Measurements from ENCODE around the gene ADAP1.
"Not testable (repeated sequence)": the region's sequence is repeated elsewhere in the genome, so short reads cannot be mapped to it uniquely, and the experiment has no call there.

The ADAP1 gene

DNA sequence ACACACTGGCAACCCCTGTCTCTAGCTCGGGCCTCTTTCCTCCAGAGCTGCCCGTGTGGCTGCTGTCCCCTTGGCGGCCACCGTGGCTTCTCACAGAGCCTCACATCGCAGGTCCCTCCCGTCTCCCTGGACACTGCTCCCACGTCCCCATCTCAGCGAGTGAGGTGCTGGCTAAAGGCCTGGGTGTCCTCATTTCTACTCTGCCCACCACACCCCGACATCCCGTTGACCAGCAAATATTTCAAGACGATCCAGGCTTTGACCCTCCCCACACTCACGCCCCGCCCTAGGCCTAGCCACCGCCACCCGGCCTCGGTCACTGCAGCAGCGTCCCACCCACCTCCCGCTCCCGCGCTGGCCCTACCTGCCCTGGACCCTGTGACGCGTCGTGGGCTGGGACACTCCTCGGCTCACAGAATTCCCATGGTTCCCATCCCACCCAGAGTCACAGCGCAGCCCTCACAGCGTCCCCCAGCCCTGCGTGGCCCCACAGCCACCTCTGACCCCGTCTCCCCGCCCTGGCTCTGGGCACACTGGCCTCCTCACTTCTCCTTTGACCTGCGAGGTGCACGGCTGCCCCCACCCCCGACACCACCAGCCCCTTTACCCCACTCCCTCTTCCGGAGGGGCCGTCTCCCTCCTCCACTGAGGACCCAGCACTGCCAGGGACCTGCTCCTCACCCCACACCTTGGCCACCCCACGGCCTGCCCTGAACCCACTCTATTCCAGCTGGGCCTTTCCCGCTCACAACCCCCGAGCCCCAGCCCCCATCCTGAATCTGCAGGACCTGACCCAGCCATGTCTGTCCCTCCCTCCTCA lies 6.9 kb downstream of the ADAP1 start:
- Histone ChIP-seq H3K4me1 (ENCODE audit: control insufficient read depth, insufficient read depth, low read length) (no peaks in the 10 kb centered on the region), H3K9ac (ENCODE audit: low read depth, low read length) (no peak overlapping the region), H3K4me3 (ENCODE audit: low read depth, low read length) (no peak overlapping the region)

DNA sequence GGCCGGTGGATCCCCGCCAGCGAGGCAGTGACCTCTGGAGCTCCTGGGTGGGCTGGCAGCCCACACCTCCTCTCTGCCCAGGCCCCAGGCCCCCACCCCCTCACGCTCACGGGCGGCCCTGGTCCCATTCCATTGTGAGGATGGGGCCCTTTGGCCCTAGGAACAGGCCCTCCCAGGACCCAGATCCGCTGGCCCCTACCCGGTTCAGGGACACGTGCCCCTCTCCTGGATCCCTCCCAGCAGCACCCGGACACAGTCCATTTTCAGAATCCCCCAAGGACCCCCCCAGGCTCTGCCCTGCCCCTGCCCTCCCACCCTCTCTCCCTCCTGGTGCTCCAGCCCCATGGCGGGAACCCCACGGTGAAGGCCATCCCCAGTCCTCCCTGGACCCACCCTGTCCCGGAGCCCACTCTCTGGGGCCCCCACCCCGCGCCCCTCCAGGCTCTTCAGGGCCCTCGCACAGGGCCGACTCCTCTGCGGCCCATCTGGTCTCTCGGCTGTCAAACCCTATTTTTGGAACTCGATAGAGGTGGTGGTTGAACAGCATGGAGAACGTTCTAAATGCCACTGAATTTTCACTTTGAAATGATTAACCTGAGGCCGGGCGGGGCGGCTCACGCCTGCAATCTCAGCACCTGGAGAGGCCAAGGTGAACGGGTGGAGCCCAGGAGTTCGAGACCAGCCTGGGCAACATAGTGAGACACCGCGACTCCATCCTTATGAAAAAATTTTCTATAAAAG lies 8.1 kb downstream of the ADAP1 start:
- Histone ChIP-seq H3K4me3 (ENCODE audit: low read depth, low read length) (no peak overlapping the region), H3K9ac (ENCODE audit: low read depth, low read length) (no peak overlapping the region), H3K27me3 (ENCODE audit: control insufficient read depth, insufficient read depth, low read length) (peaks cover 5% of the 10 kb centered on the region), H3K36me3 (ENCODE audit: control insufficient read depth, insufficient read depth, low read length) (no peaks in the 10 kb centered on the region), H3K9me3 (ENCODE audit: control insufficient read depth, insufficient read depth, low read length) (no peaks in the 10 kb centered on the region), H3K4me1 (ENCODE audit: control insufficient read depth, insufficient read depth, low read length) (no peaks in the 10 kb centered on the region)

More for the DNA sequence above, 6.9 kb downstream of the ADAP1 start:
- H3K9me3 ChIP-seq (ENCODE audit: control insufficient read depth, insufficient read depth, low read length), result no peaks in the 10 kb centered on the region
- no peaks in the 10 kb centered on the region for H3K36me3 ChIP-seq (ENCODE audit: control insufficient read depth, insufficient read depth, low read length)
- H3K27me3 ChIP-seq (ENCODE audit: control insufficient read depth, insufficient read depth, low read length), result no peaks in the 10 kb centered on the region

DNA sequence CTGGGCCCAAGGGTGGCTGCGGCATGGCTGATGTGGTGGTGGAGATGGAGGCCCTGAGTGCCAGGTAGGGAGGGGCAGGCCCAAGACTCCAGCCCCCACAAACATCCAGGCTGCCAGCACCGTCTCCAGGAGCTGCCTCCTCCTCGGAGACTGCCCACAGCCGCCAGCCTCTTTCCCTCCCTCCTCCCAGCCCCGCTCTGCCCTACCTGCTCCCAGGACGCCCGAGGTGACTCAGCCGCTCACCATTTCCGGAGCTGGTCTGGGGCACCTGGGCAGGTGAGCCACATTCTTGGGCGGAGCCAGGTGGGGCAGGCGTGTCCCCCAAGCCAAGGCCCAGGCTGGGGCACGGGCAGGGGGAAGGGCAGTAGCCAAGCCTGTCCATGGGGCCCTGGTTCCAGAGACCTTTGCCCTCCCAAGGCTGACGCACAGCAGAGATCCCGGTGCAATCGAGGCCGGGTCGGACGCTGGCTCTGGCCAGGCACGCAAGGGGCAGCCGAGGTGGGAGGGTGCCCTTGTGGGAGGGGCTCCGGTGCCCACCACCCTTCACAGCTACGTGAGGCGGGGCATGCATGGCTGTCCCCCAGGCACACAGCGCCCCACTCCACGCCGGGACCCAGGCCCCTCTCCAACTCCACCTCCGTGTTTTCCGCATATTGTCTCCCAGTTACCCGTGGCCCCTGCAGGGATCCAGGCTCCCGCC lies 8.8 kb downstream of the ADAP1 start:
- Histone ChIP-seq H3K27me3 (ENCODE audit: control insufficient read depth, insufficient read depth, low read length) (peaks cover 5% of the 10 kb centered on the region), H3K9me3 (ENCODE audit: control insufficient read depth, insufficient read depth, low read length) (no peaks in the 10 kb centered on the region), H3K9ac (ENCODE audit: low read depth, low read length) (peak overlapping the region; percentile 16), H3K36me3 (ENCODE audit: control insufficient read depth, insufficient read depth, low read length) (no peaks in the 10 kb centered on the region), H3K4me3 (ENCODE audit: low read depth, low read length) (no peak overlapping the region), H3K4me1 (ENCODE audit: control insufficient read depth, insufficient read depth, low read length) (no peaks in the 10 kb centered on the region)

DNA sequence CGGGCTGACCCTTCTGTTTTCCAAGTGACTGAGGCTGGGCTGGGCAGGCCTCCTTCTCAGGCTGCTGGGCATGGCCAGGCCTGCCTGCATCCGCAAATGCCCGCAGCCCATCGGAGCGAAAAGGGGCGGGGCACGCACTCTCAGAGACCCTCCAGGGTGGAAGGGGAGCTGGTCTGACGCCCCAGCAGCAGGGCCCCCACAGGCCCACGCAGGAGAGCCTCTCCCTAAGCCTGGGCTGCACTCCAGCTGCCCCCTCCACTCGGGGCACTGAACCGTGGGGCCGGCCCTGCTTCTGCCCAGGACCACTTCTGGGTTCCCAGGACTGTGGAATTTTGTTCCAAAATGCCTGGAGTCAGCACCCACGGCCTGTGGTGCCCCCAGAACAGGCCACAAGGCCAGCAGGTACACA lies 9.3 kb downstream of the ADAP1 start:
- Histone ChIP-seq H3K4me3 (ENCODE audit: low read depth, low read length) (no peak overlapping the region), H3K4me1 (ENCODE audit: control insufficient read depth, insufficient read depth, low read length) (no peaks in the 10 kb centered on the region), H3K36me3 (ENCODE audit: control insufficient read depth, insufficient read depth, low read length) (no peaks in the 10 kb centered on the region), H3K27me3 (ENCODE audit: control insufficient read depth, insufficient read depth, low read length) (peaks cover 5% of the 10 kb centered on the region), H3K9me3 (ENCODE audit: control insufficient read depth, insufficient read depth, low read length) (no peaks in the 10 kb centered on the region), H3K9ac (ENCODE audit: low read depth, low read length) (peak overlapping the region; percentile 16)

DNA sequence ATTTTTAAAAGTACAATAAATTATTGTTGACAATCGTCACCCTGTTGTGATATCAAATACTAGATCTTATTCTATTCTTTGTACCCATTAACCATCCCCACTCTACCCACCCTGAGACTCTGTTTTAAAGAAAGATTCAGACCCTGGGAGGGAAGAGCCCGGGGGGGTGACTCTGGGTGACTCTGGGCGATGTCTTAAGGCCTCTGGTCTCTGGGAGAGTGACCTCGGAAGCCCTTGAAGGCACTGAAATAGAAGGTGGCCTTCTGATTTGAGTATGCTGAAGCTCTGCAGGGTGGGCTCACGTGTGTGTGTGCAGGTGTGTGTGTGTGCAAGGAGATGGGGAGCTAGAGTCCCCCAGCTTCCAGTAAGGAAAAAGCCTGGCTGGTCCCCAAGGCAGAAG lies 9.7 kb downstream of the ADAP1 start:
- H3K4me1 ChIP-seq (ENCODE audit: control insufficient read depth, insufficient read depth, low read length), result no peaks in the 10 kb centered on the region
- H3K27me3 ChIP-seq (ENCODE audit: control insufficient read depth, insufficient read depth, low read length), result peaks cover 5% of the 10 kb centered on the region
- no peaks in the 10 kb centered on the region for H3K36me3 ChIP-seq (ENCODE audit: control insufficient read depth, insufficient read depth, low read length)
- no peak overlapping the region for H3K9ac ChIP-seq (ENCODE audit: low read depth, low read length)
- no peak overlapping the region for H3K4me3 ChIP-seq (ENCODE audit: low read depth, low read length)
- H3K9me3 ChIP-seq (ENCODE audit: control insufficient read depth, insufficient read depth, low read length), result no peaks in the 10 kb centered on the region

DNA sequence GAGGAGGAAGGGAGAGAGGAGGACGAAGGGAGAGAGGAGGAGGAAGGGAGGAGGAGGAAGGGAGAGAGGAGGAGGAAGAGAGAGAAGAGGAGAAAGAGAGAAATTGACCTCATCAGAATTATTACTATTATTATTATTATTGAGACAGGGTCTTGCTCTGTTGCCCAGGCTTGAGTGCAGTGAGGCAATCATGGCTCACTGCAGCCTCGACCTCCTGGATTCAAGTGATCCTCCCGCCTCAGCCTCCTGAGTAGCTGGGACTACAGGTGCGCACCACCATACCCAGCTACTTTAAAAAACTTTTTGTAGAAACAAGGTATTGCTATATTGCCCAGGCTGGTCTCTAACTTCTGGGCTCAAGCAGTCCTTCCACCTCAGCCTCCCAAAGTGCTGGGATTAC lies 10.7 kb downstream of the ADAP1 start:
- H3K9ac ChIP-seq (ENCODE audit: low read depth, low read length); H3K4me1 ChIP-seq (ENCODE audit: control insufficient read depth, insufficient read depth, low read length); H3K9me3 ChIP-seq (ENCODE audit: control insufficient read depth, insufficient read depth, low read length); H3K36me3 ChIP-seq (ENCODE audit: control insufficient read depth, insufficient read depth, low read length); H3K27me3 ChIP-seq (ENCODE audit: control insufficient read depth, insufficient read depth, low read length); H3K4me3 ChIP-seq (ENCODE audit: low read depth, low read length): not testable (repeated sequence)

DNA sequence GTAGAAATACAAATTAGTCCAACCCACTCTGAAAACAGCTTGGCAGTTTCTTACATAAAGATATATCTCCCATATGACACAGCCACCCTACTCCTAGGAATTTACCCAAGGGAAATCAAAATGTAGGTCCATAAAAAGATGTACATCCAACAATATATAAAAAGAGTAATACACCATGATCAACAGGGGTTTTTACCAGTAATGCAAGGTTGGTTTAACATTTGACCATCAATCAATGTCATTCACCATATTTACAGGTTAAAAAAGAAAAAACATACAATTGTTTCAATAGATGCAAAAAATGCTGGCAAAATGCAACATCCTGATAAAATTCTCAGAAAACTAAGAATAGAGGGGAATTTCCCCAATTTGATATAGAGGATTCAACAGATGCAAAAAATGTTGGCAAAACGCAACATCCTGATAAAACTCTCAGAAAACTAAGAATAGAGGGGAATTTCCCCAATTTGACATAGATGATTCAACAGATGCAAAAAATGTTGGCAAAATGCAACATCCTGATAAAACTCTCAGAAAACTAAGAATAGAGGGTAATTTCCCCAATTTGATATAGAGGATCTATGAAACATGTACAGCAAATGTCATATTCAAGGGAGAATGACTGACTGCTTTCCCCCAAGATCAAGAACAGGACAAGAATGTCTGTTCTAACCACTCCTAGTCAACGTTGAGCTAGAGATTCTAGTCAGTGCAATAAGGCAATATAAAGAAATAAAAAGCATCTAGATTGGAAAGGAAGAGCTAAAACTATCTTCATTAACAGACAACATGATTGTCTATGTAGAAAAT lies 13.7 kb downstream of the ADAP1 start:
- H3K36me3 ChIP-seq (ENCODE audit: control insufficient read depth, insufficient read depth, low read length), result no peaks in the 10 kb centered on the region
- H3K4me3 ChIP-seq (ENCODE audit: low read depth, low read length), result no peak overlapping the region
- peaks cover 5% of the 10 kb centered on the region for H3K27me3 ChIP-seq (ENCODE audit: control insufficient read depth, insufficient read depth, low read length)

DNA sequence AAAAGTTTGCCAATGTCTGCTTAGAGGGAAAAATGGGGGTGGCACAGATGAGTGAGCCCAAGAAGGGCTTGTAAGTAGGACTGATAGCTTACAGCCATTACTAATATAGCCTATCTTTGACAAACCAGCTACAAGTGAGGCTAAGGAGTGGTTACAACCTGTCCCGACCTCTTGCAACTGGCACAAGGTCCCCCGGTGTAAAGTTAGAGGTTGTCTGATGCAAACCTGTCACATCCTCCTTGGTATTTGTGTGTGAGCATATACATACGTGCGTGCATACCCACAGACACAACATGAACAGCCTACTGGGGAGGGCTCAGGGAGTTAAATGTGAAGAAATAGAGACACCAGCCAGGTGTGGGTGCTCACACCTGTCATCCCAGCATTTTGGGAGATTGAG lies 14.6 kb downstream of the ADAP1 start:
- H3K4me1 ChIP-seq (ENCODE audit: control insufficient read depth, insufficient read depth, low read length), result no peaks in the 10 kb centered on the region
- H3K27me3 ChIP-seq (ENCODE audit: control insufficient read depth, insufficient read depth, low read length), result peaks cover 5% of the 10 kb centered on the region
- no peaks in the 10 kb centered on the region for H3K9me3 ChIP-seq (ENCODE audit: control insufficient read depth, insufficient read depth, low read length)
- H3K9ac ChIP-seq (ENCODE audit: low read depth, low read length), result no peak overlapping the region
- no peak overlapping the region for H3K4me3 ChIP-seq (ENCODE audit: low read depth, low read length)
- H3K36me3 ChIP-seq (ENCODE audit: control insufficient read depth, insufficient read depth, low read length), result no peaks in the 10 kb centered on the region

More for the DNA sequence above, 13.7 kb downstream of the ADAP1 start:
- Histone ChIP-seq H3K9ac (ENCODE audit: low read depth, low read length) (no peak overlapping the region), H3K4me1 (ENCODE audit: control insufficient read depth, insufficient read depth, low read length) (no peaks in the 10 kb centered on the region), H3K9me3 (ENCODE audit: control insufficient read depth, insufficient read depth, low read length) (no peaks in the 10 kb centered on the region)

DNA sequence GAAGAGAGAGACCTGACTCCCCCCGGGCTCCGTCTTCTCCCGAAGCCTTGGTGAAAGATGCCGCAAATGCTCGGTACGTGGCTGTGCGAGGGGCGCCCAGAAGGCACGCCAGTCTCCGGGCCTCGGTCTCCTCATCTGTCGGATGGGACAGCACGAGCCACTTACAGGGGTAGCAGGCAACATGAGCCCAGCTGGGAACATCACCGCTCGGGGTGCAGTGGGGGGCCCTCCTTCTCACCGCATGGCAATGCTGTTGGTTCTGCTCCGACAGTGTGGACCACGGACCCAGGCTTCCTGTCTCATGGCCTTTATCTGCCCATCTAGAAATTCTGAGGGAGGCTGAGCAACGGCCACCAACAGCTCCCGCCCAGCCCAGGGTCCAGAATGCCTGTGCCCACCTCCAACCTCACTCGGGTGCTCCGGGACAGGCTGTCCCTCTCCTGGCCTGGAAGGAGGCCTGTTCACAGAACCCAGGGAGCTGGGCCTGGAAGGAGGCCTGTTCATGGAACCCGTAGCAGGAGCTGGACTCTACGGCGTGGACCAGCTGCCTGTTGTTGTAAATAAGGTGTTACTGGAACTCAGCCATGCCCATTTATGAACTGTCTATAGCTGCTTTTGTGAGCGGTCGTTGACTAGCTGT lies 15.8 kb downstream of the ADAP1 start:
- Histone ChIP-seq H3K4me1 (ENCODE audit: control insufficient read depth, insufficient read depth, low read length) (no peaks in the 10 kb centered on the region), H3K9me3 (ENCODE audit: control insufficient read depth, insufficient read depth, low read length) (no peaks in the 10 kb centered on the region)

DNA sequence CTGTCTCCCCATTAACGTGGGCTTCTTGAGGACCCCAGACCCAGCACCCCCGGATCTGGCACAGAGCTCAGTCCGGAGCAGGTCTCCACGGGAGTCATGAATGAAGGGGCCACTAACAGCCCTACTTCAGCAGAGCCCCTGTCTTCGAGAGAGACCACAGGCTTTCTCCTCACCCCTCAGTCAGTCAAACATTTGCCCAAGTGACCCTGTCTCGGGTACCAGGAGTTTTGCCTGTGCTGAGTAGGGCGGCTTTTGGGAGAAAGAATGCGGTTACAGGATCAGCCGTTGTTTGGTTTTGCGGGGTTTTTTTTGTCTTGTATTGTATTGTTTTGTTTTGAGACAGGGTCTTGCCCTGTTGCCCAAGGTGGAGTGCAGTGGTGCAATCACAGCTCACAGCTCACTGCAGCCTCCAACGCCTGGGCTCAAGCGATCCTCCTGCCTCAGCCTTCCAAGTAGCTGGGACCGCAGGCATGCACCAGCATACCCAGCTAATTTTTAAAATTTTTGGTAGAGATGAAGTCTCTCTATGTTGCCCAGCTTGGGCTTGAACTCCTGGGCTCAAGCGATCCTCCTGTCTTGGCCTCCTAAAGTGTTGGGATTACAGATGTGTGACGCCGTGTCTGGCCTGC lies 16.5 kb downstream of the ADAP1 start:
- H3K4me3 ChIP-seq (ENCODE audit: low read depth, low read length), result no peak overlapping the region
- H3K36me3 ChIP-seq (ENCODE audit: control insufficient read depth, insufficient read depth, low read length), result no peaks in the 10 kb centered on the region
- H3K9me3 ChIP-seq (ENCODE audit: control insufficient read depth, insufficient read depth, low read length), result no peaks in the 10 kb centered on the region
- peaks cover 5% of the 10 kb centered on the region for H3K27me3 ChIP-seq (ENCODE audit: control insufficient read depth, insufficient read depth, low read length)
- H3K9ac ChIP-seq (ENCODE audit: low read depth, low read length), result no peak overlapping the region
- H3K4me1 ChIP-seq (ENCODE audit: control insufficient read depth, insufficient read depth, low read length), result no peaks in the 10 kb centered on the region

More for the DNA sequence above, 15.8 kb downstream of the ADAP1 start:
- H3K4me3 ChIP-seq (ENCODE audit: low read depth, low read length), result no peak overlapping the region
- H3K27me3 ChIP-seq (ENCODE audit: control insufficient read depth, insufficient read depth, low read length), result peaks cover 5% of the 10 kb centered on the region
- H3K36me3 ChIP-seq (ENCODE audit: control insufficient read depth, insufficient read depth, low read length), result no peaks in the 10 kb centered on the region
- no peak overlapping the region for H3K9ac ChIP-seq (ENCODE audit: low read depth, low read length)
